Fibroblast of villous mesenchyme (primary cell): ENCODE data around the gene DDX27. TPM values are rescaled to one million over a fixed set of nuclear protein-coding genes. Genes with fewer than 3 reads are reported as not detected.
"Not testable (repeated sequence)": the region's sequence is repeated elsewhere in the genome, so short reads cannot be mapped to it uniquely, and the experiment has no call there.

Source experiments
- DNase-seq: peaks from one replicate; pipeline ENCODE4 v3.0.0-alpha.2; 2010; ENCODE audit warnings: low read depth
- H3K4me3 ChIP-seq: 2 replicates; pipeline ENCODE4 v1.5.1; 2011; ENCODE audit warnings: low read depth, mild to moderate bottlenecking, low read length
- total RNA-seq: library from RNA; depleted of rRNA; stranded (reverse); fragments of >200 nt; gene quantifications from 2 replicates; pipeline ENCODE4 v1.2.3, GENCODE V29; 2012
- TF ChIP-seq, protein P1 (sequence below): IDR thresholded peaks from 2 replicates; pipeline ENCODE4 v1.5.1; 2012; ENCODE audit warnings: low read depth, mild to moderate bottlenecking, low read length; ENCODE audit not compliant: insufficient read depth

Gene DDX27
- total RNA-seq, 1 donor: 33.2 TPM

DNA sequence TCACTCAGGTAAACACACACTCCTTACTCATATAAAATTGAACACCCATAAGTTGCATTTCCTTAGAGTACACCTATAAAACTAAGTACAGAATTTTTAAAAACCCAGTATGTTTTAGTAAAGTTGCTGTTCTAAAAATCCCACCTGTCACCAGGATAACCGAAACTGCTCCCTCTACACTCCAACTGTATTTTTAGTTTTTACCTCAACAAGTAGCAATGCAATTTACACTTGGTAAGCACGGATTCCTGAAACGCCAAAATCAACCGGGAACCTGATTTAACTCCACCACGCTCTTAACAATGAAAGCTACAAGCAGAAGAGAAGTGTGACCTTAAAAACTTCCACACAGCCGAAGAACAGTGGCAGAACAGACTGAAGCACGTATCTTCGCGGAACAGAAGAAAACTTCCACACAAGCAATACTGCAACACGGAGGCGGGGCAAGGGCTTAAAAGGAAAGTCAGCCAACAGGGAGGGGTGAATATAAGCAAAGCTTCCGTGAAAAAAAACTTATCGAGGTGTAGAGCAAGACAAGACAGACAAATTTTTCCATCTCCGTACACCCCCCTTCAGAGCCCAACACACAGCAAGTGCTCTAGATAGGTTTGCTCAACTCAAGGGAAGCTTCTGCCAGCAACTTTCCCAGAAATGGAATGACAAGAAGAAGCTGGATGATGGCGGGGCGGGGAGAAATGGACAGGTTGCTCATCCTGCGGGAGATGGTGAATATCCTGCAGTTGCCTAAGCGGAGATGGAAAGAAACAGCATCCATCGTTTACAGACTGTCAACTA, 32.5 kb upstream of the DDX27 start:
- peak overlapping the region; percentile 90 for H3K4me3 ChIP-seq
- peak; percentile 78 for DNase-seq
- TF ChIP-seq, protein P1, sequence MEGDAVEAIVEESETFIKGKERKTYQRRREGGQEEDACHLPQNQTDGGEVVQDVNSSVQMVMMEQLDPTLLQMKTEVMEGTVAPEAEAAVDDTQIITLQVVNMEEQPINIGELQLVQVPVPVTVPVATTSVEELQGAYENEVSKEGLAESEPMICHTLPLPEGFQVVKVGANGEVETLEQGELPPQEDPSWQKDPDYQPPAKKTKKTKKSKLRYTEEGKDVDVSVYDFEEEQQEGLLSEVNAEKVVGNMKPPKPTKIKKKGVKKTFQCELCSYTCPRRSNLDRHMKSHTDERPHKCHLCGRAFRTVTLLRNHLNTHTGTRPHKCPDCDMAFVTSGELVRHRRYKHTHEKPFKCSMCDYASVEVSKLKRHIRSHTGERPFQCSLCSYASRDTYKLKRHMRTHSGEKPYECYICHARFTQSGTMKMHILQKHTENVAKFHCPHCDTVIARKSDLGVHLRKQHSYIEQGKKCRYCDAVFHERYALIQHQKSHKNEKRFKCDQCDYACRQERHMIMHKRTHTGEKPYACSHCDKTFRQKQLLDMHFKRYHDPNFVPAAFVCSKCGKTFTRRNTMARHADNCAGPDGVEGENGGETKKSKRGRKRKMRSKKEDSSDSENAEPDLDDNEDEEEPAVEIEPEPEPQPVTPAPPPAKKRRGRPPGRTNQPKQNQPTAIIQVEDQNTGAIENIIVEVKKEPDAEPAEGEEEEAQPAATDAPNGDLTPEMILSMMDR: no peak

DNA sequence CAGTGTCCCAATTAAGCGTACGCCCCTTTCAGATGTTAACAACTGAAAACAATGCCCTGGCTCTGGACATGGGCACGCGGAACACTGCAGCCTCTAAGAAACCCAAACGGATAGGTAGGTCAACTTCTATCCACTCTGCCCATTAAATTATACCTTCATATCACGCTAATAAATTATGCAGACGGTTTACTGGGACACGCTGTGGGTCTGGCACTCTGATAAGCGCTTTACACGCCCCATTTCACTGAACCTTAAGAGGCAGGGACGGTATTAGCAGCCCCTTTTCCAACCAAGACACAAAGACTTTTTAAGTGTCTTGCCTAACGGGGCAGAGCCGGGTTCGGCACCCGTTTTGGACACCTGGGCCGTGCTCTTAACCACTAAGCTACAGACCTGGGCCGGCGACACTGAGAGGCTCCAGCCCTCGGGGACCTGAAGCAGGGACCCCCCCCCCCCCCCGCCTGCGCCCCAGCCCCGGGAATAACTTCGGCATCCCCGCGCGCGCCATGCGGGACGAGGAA, 31.8 kb upstream of the DDX27 start:
- TF ChIP-seq, protein P1: no peak
- DNase-seq: peak; percentile 20
- peak overlapping the region; percentile 90 for H3K4me3 ChIP-seq

DNA sequence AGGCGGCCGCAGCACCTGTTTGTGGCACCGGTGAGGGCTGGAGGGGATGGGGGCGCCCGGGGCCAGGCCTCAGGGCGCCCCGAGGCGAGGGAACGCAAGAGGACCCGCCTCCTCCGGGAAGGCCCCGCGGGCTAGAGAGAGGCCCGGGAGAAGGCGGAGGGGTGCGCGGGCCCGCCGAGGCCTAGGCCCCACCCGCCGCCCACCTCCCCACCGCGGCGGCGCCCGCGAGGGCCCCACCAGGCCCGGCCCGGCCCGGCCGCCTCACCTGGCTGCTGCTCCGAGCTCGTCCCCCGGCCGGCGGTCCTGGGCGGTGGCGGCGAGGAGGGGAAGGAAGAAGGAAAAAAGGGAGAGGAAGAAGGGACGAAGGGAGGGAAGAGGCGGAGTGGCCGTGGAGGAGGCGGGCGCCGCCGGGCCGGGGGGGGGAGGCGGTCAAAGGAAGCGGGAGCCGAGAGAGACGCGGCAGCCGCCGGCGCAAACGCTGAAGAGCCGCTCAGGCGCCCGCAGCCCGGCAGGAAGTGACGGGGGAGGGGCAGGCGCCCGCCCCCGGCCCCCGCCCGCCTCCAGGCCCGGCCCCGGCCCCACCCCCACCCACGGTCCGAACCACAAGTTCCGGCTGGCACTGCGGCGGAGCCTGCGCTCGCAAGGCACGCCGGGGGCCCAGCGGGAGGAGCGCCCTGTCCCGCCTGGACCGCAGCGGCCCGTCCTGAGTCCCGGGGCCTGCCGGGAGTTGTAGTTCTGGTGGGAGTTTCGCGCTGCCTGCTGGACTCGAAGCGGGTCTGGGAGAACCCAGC, 31.2 kb upstream of the DDX27 start, which contains the start of gene STAU1:
Gene STAU1 (minus strand): TSS at position 484 of the 791 bp plus-strand sequence. CDS start 22,133 bp downstream, outside the sequence.
- TF ChIP-seq, protein P1: no peak
- peak; percentile 96 for DNase-seq
- peak within 1 kb of the TSS; percentile 90 for H3K4me3 ChIP-seq

DNA sequence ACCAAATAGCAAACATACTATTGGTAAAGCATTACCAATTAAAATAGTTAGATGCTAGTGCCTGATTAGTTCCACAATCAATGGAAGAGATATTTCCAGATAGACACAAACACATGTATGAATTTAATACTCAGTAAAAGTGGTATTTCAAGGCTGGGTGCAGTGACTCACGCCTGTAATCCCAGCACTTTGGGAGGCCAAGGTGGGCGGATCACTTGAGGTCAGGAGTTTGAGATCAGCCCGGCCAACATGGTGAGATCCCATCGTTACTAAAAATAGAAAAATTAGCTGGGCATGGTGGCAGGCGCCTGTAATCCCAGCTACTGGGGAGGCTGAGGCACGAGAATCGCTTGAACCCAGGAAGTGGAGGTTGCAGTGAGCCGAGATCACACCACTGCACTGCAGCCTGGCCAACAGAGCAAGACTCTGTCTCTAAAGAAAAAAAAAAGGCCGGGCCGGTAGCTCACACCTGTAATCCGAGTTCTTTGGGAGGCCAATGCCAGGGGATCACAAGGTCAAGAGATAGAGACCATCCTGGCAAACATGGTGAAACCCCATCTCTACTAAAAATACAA, 26.2 kb upstream of the DDX27 start:
- not testable (repeated sequence) for DNase-seq, H3K4me3 ChIP-seq

DNA sequence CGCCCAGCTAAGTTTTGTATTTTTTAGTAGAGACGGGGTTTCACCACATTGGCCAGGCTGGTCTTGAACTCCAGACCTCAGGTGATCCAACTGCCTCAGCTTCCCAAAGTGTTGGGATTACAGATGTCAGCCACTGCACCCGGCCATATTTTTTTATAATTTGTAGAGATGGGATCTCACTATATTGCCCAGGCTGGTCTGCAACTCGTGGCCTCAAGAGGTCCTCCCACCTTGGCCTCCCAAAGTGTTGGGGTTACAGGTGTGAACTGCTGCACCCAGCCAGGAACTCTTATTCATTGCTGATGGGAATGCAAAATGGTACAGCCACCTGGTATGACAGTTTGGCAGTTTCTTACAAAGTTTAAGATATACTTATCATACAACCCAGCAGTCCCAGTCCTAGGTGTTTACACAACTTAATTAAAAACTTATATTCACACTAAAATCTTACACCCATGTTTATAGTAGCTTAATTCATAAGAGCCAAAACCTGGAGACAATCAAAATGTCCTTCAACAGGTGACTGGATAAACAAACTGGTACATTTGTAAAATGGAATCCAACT, 19.4 kb upstream of the DDX27 start:
- TF ChIP-seq, protein P1: no peak
- H3K4me3 ChIP-seq: no peak overlapping the region
- no peak for DNase-seq

DNA sequence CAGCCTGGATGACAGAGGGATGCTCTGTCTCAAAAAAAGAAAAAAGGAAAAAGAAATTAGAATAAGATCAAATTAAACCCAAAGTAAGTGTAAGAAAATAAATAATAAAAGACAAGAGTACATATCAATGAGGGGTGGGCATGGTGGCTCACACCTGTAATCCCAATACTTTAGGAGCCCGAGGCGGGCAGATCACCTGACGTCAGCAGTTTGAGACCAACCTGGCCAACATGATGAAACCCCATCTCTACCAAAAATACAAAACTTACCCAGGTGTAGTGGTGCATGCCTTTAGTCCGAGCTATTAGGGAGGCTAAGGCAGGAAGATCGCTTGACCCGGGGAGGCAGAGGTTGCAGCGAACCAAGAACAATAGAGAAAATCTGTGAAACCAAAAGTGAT, 16.2 kb upstream of the DDX27 start:
- no peak overlapping the region for H3K4me3 ChIP-seq
- TF ChIP-seq, protein P1: no peak
- DNase-seq: no peak
